LNCaP clone FGC (cell line): ENCODE measurements around the gene APOBEC3F.

Source experiments
- DNase-seq: peaks from one replicate; pipeline ENCODE4 v3.0.0-alpha.2; 2011; ENCODE audit warnings: low read depth
- H3K4me3 ChIP-seq: 2 replicates; pipeline ENCODE4 v1.5.1; 2011; ENCODE audit warnings: mild to moderate bottlenecking, low read depth, low read length, control low read depth
- TF ChIP-seq, protein P1 (sequence below): IDR thresholded peaks from 2 replicates; pipeline ENCODE4 v1.5.1; 2012; ENCODE audit warnings: mild to moderate bottlenecking; ENCODE audit not compliant: control insufficient read depth, insufficient read depth; ENCODE audit errors: extremely low read depth

APOBEC3F gene

GRCh38 chr22:39103431-39103830 lies 62.8 kb downstream of the APOBEC3F start:
- TF ChIP-seq, protein P1, sequence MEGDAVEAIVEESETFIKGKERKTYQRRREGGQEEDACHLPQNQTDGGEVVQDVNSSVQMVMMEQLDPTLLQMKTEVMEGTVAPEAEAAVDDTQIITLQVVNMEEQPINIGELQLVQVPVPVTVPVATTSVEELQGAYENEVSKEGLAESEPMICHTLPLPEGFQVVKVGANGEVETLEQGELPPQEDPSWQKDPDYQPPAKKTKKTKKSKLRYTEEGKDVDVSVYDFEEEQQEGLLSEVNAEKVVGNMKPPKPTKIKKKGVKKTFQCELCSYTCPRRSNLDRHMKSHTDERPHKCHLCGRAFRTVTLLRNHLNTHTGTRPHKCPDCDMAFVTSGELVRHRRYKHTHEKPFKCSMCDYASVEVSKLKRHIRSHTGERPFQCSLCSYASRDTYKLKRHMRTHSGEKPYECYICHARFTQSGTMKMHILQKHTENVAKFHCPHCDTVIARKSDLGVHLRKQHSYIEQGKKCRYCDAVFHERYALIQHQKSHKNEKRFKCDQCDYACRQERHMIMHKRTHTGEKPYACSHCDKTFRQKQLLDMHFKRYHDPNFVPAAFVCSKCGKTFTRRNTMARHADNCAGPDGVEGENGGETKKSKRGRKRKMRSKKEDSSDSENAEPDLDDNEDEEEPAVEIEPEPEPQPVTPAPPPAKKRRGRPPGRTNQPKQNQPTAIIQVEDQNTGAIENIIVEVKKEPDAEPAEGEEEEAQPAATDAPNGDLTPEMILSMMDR, result no peak
- no peak overlapping the region for H3K4me3 ChIP-seq
- DNase-seq, result no peak
